Retinal pigment epithelial cell (primary cell): ENCODE measurements around the gene COASY.
A peak's percentile ranks its signal among the peaks of the same experiment; 100 is the strongest.
"Not testable (repeated sequence)": the region's sequence is repeated elsewhere in the genome, so short reads cannot be mapped to it uniquely, and the experiment has no call there.

ENCODE experiments used
- DNase-seq: peaks from one replicate; pipeline ENCODE4 v3.0.0-alpha.2; 2010; ENCODE audit warnings: low read depth
- H3K4me3 ChIP-seq: 2 replicates; pipeline ENCODE4 v1.5.1; 2011; ENCODE audit warnings: mild to moderate bottlenecking, low read length, control low read depth, moderate library complexity
- TF ChIP-seq, protein P1 (sequence below): conservative IDR thresholded peaks from 2 replicates; pipeline ENCODE4 v1.5.1; 2011; ENCODE audit warnings: low read depth, low read length, control low read depth, inconsistent platforms

COASY gene

DNA sequence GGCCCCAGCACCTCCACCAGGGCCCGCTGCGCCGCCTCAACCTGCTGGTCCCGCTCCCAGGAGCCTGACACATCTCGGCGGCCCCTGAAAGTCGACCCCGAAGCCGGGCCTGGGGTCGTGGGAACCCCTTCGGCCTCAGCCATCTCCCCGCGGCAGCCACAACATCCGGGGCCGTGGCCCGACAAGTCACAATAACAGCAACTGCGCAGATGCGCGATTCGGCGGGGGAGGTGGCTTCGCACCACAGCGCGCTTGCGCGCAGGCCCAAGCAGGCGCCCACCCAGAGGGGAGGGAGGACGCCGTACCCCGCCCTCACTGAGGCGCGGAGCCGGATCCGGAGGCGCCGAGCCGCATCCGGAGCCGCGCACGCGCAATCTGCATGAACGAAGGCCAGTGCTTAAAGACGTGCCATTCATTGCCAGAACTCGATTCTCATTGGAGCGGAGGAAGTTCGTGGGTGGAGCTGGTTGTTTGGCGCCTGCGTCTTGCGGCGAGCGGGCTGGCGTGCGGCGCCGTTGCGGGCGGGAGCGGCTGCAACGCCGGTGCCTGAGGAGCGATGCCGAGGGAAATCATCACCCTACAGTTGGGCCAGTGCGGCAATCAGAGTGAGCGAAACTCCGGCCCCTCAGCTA, 47.4 kb downstream of the COASY start, which contains the start of the genes RETREG3 and TUBG1:
TSS of gene RETREG3 (minus strand) at position 193 of the 632 bp plus-strand sequence. CDS start at position 143, 50 bp downstream.
TSS of gene TUBG1 (plus strand) at position 502 of the 632 bp plus-strand sequence. CDS start at position 557, 55 bp downstream.
- peak; percentile 97 for DNase-seq
- TF ChIP-seq, protein P1, sequence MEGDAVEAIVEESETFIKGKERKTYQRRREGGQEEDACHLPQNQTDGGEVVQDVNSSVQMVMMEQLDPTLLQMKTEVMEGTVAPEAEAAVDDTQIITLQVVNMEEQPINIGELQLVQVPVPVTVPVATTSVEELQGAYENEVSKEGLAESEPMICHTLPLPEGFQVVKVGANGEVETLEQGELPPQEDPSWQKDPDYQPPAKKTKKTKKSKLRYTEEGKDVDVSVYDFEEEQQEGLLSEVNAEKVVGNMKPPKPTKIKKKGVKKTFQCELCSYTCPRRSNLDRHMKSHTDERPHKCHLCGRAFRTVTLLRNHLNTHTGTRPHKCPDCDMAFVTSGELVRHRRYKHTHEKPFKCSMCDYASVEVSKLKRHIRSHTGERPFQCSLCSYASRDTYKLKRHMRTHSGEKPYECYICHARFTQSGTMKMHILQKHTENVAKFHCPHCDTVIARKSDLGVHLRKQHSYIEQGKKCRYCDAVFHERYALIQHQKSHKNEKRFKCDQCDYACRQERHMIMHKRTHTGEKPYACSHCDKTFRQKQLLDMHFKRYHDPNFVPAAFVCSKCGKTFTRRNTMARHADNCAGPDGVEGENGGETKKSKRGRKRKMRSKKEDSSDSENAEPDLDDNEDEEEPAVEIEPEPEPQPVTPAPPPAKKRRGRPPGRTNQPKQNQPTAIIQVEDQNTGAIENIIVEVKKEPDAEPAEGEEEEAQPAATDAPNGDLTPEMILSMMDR = peak; percentile 44
- peak within 1 kb of the TSS; percentile 98 for H3K4me3 ChIP-seq

DNA sequence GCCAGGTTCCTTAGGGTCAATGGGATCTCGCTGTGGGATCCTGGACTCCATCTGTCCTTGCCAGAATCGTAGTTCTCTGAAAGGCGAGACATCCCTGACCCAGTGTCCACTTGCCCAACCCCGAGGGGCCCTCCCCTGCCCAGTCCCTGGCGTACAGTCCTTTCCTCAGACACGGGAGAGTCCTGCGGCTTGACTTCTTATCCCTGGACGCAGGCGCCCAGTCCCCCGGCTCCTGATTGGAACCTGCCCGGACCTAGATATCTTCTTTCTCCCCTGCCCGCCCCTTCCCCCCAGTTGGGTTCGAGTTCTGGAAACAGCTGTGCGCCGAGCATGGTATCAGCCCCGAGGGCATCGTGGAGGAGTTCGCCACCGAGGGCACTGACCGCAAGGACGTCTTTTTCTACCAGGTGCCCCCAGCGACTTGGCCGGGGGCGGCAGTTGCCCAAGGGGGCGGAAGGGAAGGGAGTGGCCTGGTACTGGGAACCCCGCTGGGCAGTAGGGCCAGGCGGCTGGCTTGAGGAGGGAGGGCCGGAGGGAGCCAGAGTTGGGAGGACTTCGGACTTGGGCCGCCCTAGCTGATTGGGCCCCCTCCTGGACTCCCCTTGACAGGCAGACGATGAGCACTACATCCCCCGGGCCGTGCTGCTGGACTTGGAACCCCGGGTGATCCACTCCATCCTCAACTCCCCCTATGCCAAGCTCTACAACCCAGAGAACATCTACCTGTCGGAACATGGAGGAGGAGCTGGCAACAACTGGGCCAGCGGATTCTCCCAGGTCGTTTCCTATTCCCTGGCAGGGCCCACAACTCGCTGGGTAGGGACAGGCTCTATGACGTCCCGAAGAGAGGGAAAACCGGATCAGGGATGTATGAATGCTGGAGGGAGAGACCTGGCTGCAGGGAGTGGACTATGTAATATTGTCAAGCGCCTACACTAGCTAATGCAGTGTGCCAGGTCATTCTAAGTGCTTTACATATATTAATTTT, 48.2 kb downstream of the COASY start:
- not testable (repeated sequence) for DNase-seq

DNA sequence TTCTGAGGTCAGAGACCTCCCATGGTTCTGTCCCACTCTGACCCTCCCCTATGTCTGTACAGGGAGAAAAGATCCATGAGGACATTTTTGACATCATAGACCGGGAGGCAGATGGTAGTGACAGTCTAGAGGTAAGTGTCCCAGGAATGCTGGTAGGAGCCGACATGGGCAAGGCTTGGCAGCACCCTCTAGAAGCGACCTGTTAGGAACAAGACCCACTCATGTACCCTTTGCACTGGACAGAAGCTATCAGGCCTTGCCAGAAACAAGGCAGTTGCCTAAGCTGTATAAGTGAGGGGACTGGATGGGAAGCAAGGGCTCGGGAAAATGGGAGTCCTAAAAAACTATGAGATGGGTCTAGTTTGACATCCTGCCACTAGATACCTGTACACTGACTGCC, 50.1 kb downstream of the COASY start:
- TF ChIP-seq, protein P1 = no peak
- no peak for DNase-seq
- no peak overlapping the region for H3K4me3 ChIP-seq

More for the DNA sequence above, 48.2 kb downstream of the COASY start:
- H3K4me3 ChIP-seq = peak overlapping the region; percentile 84

DNA sequence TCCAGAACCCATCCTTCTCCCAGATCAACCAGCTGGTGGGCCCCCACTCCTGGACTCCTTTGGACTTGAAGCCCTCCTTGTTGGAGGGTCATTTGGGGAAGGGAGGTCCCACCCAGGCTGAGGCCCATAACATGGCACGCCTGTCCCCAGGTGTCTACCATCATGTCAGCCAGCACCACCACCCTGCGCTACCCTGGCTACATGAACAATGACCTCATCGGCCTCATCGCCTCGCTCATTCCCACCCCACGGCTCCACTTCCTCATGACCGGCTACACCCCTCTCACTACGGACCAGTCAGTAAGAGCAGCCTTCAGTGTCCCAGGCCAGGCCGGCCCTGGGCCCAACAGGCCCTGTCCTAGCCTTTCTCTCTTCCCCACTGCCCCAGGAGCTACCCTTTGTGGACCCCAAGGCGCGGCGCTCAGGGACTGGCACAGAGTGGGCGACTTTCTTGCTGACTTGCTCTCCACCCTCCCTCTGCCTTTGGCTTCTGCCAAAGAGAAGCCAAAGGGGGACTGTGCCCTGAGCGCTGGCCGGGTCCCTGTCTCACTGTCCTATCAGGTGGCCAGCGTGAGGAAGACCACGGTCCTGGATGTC, 51.8 kb downstream of the COASY start:
- DNase-seq = no peak
- TF ChIP-seq, protein P1 = no peak
- H3K4me3 ChIP-seq = no peak overlapping the region
